HepG2 (cell line): ENCODE results near the gene SEMA6D.

ENCODE experiments used
- AGO2 ChIP-seq: fragments of 200-400 bp; formaldehyde crosslinking; optimal IDR thresholded peaks from 2 replicates; pipeline ENCODE3; 2017; ENCODE audit warnings: mild to moderate bottlenecking, low read depth, low read length, moderate library complexity
- FIP1L1 ChIP-seq: fragments of 200-400 bp; formaldehyde crosslinking; IDR thresholded peaks from 2 replicates; pipeline ENCODE4 v1.6.1; 2018; ENCODE audit warnings: low read depth, mild to moderate bottlenecking, low read length, moderate library complexity, borderline replicate concordance; ENCODE audit not compliant: insufficient read depth
- GABPA ChIP-seq, 2 experiments: IDR thresholded peaks; 2 replicates each; pipeline ENCODE4 v1.6.1; 2011 to 2016; ENCODE audit warnings: low read depth in 2 of 2, low read length in 1 of 2, missing biosample characterization in 1 of 2, missing genetic modification characterization in 1 of 2
- SIX4 ChIP-seq: sonication (generic); formaldehyde crosslinking; IDR thresholded peaks from 2 replicates; pipeline ENCODE4 v1.4.0; 2020; ENCODE audit warnings: missing genetic modification reagents
- TRIM24 ChIP-seq: sonication (generic); formaldehyde crosslinking; IDR thresholded peaks from 2 replicates; pipeline ENCODE4 v1.8.0; 2022; ENCODE audit warnings: mild to moderate bottlenecking, missing genetic modification reagents
- TF ChIP-seq, protein P1 (sequence below): sonication (generic); formaldehyde crosslinking; IDR thresholded peaks from 2 replicates; pipeline ENCODE4 v1.5.0; 2020; ENCODE audit warnings: mild to moderate bottlenecking, missing genetic modification reagents, moderate library complexity
- TF ChIP-seq, protein P2 (sequence below), 2 experiments: sonication (generic) in 1 of 2; formaldehyde crosslinking in 1 of 2; IDR thresholded peaks; 2 replicates each; pipeline versions ENCODE4 v1.6.1 to v1.9.0; 2014 to 2022; ENCODE audit warnings: antibody characterized with exemption in 1 of 2, borderline replicate concordance in 1 of 2, inconsistent platforms in 1 of 2, low read depth in 1 of 2, missing genetic modification reagents in 1 of 2

DNA sequence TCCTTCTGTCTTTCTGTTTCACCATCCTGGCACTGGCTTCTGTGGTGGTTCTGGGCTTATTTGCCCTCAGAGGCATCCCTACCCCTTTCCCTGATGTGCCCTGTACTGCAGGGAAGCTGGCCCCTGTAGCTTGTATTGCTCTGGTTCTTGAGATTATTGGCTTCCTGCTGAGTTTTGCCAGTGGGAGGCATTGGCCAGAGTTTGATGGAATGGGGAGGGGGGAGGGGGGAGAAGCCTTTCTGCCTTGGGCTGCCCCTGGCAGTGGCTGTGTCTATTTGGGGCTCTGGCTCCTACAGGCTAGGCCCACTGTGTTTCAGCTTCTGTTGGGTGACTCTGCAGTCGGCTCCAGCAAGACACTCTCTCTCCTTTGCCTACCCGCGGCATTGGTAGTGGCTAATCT is 41.6 kb upstream of the SEMA6D start:
- TF ChIP-seq AGO2 = no peak
- TF ChIP-seq SIX4 (CRISPR knock-in tag) = no peak
- no peak for TF ChIP-seq FIP1L1
- TF ChIP-seq, protein P1, sequence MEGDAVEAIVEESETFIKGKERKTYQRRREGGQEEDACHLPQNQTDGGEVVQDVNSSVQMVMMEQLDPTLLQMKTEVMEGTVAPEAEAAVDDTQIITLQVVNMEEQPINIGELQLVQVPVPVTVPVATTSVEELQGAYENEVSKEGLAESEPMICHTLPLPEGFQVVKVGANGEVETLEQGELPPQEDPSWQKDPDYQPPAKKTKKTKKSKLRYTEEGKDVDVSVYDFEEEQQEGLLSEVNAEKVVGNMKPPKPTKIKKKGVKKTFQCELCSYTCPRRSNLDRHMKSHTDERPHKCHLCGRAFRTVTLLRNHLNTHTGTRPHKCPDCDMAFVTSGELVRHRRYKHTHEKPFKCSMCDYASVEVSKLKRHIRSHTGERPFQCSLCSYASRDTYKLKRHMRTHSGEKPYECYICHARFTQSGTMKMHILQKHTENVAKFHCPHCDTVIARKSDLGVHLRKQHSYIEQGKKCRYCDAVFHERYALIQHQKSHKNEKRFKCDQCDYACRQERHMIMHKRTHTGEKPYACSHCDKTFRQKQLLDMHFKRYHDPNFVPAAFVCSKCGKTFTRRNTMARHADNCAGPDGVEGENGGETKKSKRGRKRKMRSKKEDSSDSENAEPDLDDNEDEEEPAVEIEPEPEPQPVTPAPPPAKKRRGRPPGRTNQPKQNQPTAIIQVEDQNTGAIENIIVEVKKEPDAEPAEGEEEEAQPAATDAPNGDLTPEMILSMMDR (CRISPR knock-in tag) = no peak
- no peak for TF ChIP-seq TRIM24 (CRISPR knock-in tag)
- TF ChIP-seq GABPA (IDR thresholded peaks at IDR 0.05; ENCODE audit: low read depth, low read length) = no peak
- TF ChIP-seq GABPA (CRISPR knock-in tag; IDR thresholded peaks at IDR 0.05; ENCODE audit: low read depth) = no peak
- TF ChIP-seq, protein P2, sequence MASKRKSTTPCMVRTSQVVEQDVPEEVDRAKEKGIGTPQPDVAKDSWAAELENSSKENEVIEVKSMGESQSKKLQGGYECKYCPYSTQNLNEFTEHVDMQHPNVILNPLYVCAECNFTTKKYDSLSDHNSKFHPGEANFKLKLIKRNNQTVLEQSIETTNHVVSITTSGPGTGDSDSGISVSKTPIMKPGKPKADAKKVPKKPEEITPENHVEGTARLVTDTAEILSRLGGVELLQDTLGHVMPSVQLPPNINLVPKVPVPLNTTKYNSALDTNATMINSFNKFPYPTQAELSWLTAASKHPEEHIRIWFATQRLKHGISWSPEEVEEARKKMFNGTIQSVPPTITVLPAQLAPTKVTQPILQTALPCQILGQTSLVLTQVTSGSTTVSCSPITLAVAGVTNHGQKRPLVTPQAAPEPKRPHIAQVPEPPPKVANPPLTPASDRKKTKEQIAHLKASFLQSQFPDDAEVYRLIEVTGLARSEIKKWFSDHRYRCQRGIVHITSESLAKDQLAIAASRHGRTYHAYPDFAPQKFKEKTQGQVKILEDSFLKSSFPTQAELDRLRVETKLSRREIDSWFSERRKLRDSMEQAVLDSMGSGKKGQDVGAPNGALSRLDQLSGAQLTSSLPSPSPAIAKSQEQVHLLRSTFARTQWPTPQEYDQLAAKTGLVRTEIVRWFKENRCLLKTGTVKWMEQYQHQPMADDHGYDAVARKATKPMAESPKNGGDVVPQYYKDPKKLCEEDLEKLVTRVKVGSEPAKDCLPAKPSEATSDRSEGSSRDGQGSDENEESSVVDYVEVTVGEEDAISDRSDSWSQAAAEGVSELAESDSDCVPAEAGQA (IDR thresholded peaks at IDR 0.05; ENCODE audit: low read depth) = no peak
- TF ChIP-seq, protein P2 (CRISPR knock-in tag; IDR thresholded peaks at IDR 0.05; ENCODE audit: borderline replicate concordance) = no peak
